GM12801 (cell line): Measurements from ENCODE around the gene AKAP9.

ENCODE experiments used
- CTCF ChIP-seq: IDR thresholded peaks from one replicate; pipeline ENCODE4 v1.5.1; 2011; ENCODE audit warnings: control low read depth; ENCODE audit not compliant: insufficient read length; ENCODE audit errors: extremely low read depth

The AKAP9 gene

GRCh38 chr7:91922857-91923256 lies 17.8 kb upstream of the AKAP9 start:
- TF ChIP-seq CTCF, result no peak

- TF ChIP-seq CTCF, result no peak
These were observed 12.8 kb upstream of the AKAP9 start for GRCh38 chr7:91927912-91928311.

GRCh38 chr7:91929463-91929862 lies 11.2 kb upstream of the AKAP9 start:
- no peak for TF ChIP-seq CTCF

GRCh38 chr7:91940171-91940570 lies 491 bp upstream of the AKAP9 start:
- no peak for TF ChIP-seq CTCF

GRCh38 chr7:91941450-91941849 lies 788 bp downstream of the AKAP9 start:
- no peak for TF ChIP-seq CTCF

- TF ChIP-seq CTCF, result no peak
These were observed 1.6 kb downstream of the AKAP9 start for GRCh38 chr7:91942312-91942711.

GRCh38 chr7:91945476-91945875 lies 4.8 kb downstream of the AKAP9 start:
- TF ChIP-seq CTCF, result no peak

GRCh38 chr7:91946549-91946948 lies 5.9 kb downstream of the AKAP9 start:
- TF ChIP-seq CTCF, result no peak
